Activated T-cell treated with anti-CD3 and anti-CD28 coated beads, Interleukin-2, amount 50 U/mL, for 1 hour (primary cell): ENCODE measurements around the gene CFAP70.
"Not testable (repeated sequence)": the region's sequence is repeated elsewhere in the genome, so short reads cannot be mapped to it uniquely, and the experiment has no call there.

Experiments used
- DNase-seq: peaks from one replicate; pipeline ENCODE4 v3.0.0-alpha.2; 2020

Gene CFAP70

GRCh38 chr10:73338801-73339368 is 19.8 kb downstream of the CFAP70 start:
- no peak for DNase-seq

- no peak for DNase-seq
These were observed 25.5 kb downstream of the CFAP70 start for GRCh38 chr10:73333202-73333601.

GRCh38 chr10:73332379-73332778 is 26.3 kb downstream of the CFAP70 start:
- DNase-seq, result no peak

- not testable (repeated sequence) for DNase-seq
These were observed 30.1 kb downstream of the CFAP70 start for GRCh38 chr10:73328523-73328922.

- not testable (repeated sequence) for DNase-seq
These were observed 33.4 kb downstream of the CFAP70 start for GRCh38 chr10:73325290-73325689.

- not testable (repeated sequence) for DNase-seq
These were observed 35.1 kb downstream of the CFAP70 start for GRCh38 chr10:73323582-73323981.

GRCh38 chr10:73310475-73310874 is 48.2 kb downstream of the CFAP70 start:
- no peak for DNase-seq

GRCh38 chr10:73307203-73307800 is 51.4 kb downstream of the CFAP70 start:
- no peak for DNase-seq

- no peak for DNase-seq
These were observed 52.4 kb downstream of the CFAP70 start for GRCh38 chr10:73306171-73306708.

- DNase-seq, result no peak
These were observed 61.7 kb downstream of the CFAP70 start for GRCh38 chr10:73296946-73297345.

GRCh38 chr10:73293461-73293860 is 65.2 kb downstream of the CFAP70 start:
- no peak for DNase-seq

GRCh38 chr10:73289958-73290357 is 68.7 kb downstream of the CFAP70 start:
- no peak for DNase-seq

GRCh38 chr10:73287441-73287840 is 71.2 kb downstream of the CFAP70 start:
- DNase-seq, result no peak

- DNase-seq, result no peak
These were observed 77.6 kb downstream of the CFAP70 start for GRCh38 chr10:73281097-73281496.

GRCh38 chr10:73264423-73264822 is 94.2 kb downstream of the CFAP70 start:
- no peak for DNase-seq

GRCh38 chr10:73263693-73264347 is 94.8 kb downstream of the CFAP70 start:
- no peak for DNase-seq

- DNase-seq, result no peak
These were observed 95.6 kb downstream of the CFAP70 start for GRCh38 chr10:73262880-73263555.

- DNase-seq, result no peak
These were observed 96.4 kb downstream of the CFAP70 start for GRCh38 chr10:73262105-73262730.

- no peak for DNase-seq
These were observed 97.2 kb downstream of the CFAP70 start for GRCh38 chr10:73261362-73261995.

GRCh38 chr10:73258612-73259011 is 100.1 kb downstream of the CFAP70 start:
- DNase-seq, result not testable (repeated sequence)

- DNase-seq, result no peak
These were observed 105.5 kb downstream of the CFAP70 start for GRCh38 chr10:73253225-73253555.

- peak; percentile 90 for DNase-seq
These were observed 106.0 kb downstream of the CFAP70 start, which contains the start of gene MRPS16 for GRCh38 chr10:73252445-73253224. Gene MRPS16 (minus strand): TSS chr10:73252644. CDS start chr10:73252482, 162 bp downstream.
